DOHH2 (cell line): ENCODE results near the gene ANKS1B.

Experiments used
- CTCF ChIP-seq: fragments of 200-600 bp; sonication (generic); IDR thresholded peaks from one replicate; pipeline ENCODE4 v1.5.1; 2014; ENCODE audit warnings: antibody characterized with exemption, mild to moderate bottlenecking, low read depth, low read length; ENCODE audit not compliant: poor library complexity, severe bottlenecking
- EZH2phosphoT487 ChIP-seq: fragments of 200-600 bp; sonication (generic); IDR thresholded peaks from 2 replicates; pipeline ENCODE4 v1.6.1; 2017; ENCODE audit warnings: borderline replicate concordance, mild to moderate bottlenecking, antibody characterized with exemption, low read length, moderate library complexity, mixed read lengths

- TF ChIP-seq CTCF (no peak), EZH2phosphoT487 (no peak)
Measured at GRCh38 chr12:98819821-98820404, 1164.8 kb downstream of the ANKS1B start.
